HS-27A (cell line): ENCODE results near the gene PPP1R7.

Experiments
- DNase-seq: peaks from one replicate; pipeline ENCODE4 v3.0.0-alpha.2; 2012; ENCODE audit warnings: low read depth, missing footprints

PPP1R7 gene

GRCh38 chr2:241120440-241120839, 29.8 kb upstream of the PPP1R7 start:
- DNase-seq = no peak

- no peak for DNase-seq
These were observed 29.3 kb upstream of the PPP1R7 start for GRCh38 chr2:241121008-241121407.

- no peak for DNase-seq
These were observed 27.8 kb upstream of the PPP1R7 start for GRCh38 chr2:241122376-241123002.

GRCh38 chr2:241123816-241124536, 26.3 kb upstream of the PPP1R7 start:
- DNase-seq = no peak

GRCh38 chr2:241125626-241126025, 24.6 kb upstream of the PPP1R7 start:
- DNase-seq = no peak

- DNase-seq = no peak
These were observed 24.1 kb upstream of the PPP1R7 start for GRCh38 chr2:241126201-241126611.

GRCh38 chr2:241126771-241127202, 23.5 kb upstream of the PPP1R7 start:
- DNase-seq = no peak

- no peak for DNase-seq
These were observed 22.0 kb upstream of the PPP1R7 start for GRCh38 chr2:241128266-241128665.

GRCh38 chr2:241129086-241129871, 21.0 kb upstream of the PPP1R7 start:
- DNase-seq = no peak

GRCh38 chr2:241130316-241130715, 20.0 kb upstream of the PPP1R7 start:
- DNase-seq = no peak

GRCh38 chr2:241131531-241131930, 18.7 kb upstream of the PPP1R7 start:
- no peak for DNase-seq

GRCh38 chr2:241132538-241133435, 17.5 kb upstream of the PPP1R7 start:
- no peak for DNase-seq

- DNase-seq = no peak
These were observed 16.8 kb upstream of the PPP1R7 start for GRCh38 chr2:241133436-241133820.

GRCh38 chr2:241134711-241135110, 15.6 kb upstream of the PPP1R7 start:
- DNase-seq = no peak

GRCh38 chr2:241135737-241136136, 14.5 kb upstream of the PPP1R7 start:
- DNase-seq = no peak

GRCh38 chr2:241136191-241136590, 14.1 kb upstream of the PPP1R7 start:
- DNase-seq = no peak

GRCh38 chr2:241136661-241137260, 13.5 kb upstream of the PPP1R7 start:
- no peak for DNase-seq

- no peak for DNase-seq
These were observed 12.7 kb upstream of the PPP1R7 start for GRCh38 chr2:241137276-241138190.

- DNase-seq = no peak
These were observed 11.8 kb upstream of the PPP1R7 start for GRCh38 chr2:241138471-241138870.
